Esophagus squamous epithelium (tissue), 5 donors: ENCODE data around the gene CYP1A2. TPM values are rescaled to one million over a fixed set of nuclear protein-coding genes. Genes with fewer than 3 reads are reported as not detected.

Experiments used
- DNase-seq: peaks from one replicate; lab custom pipeline; 2025; lab: John Stamatoyannopoulos, UW
- H3K27ac ChIP-seq, 4 donors: fragments of 200-600 bp; sonication (generic); one replicate each; pipeline ENCODE4 v1.5.1; 2016 to 2019; ENCODE audit warnings: mild to moderate bottlenecking in 1 of 4
- H3K27me3 ChIP-seq, 4 donors: fragments of 200-600 bp; sonication (generic); 1 replicate in 3 of 4; 2 replicates in 1 of 4; pipeline versions ENCODE4 v1.5.1 to v1.6.0; 2017 to 2021; ENCODE audit warnings: antibody characterized with exemption in 1 of 4
- H3K36me3 ChIP-seq, 3 donors: fragments of 200-600 bp; sonication (generic); one replicate each; pipeline ENCODE4 v1.5.1; 2016 to 2019
- H3K4me1 ChIP-seq, 3 donors: fragments of 200-600 bp; sonication (generic); one replicate each; pipeline ENCODE4 v1.5.1; 2017 to 2019
- H3K4me3 ChIP-seq, 4 donors: fragments of 200-600 bp; sonication (generic); 1 replicate in 3 of 4; 2 replicates in 1 of 4; pipeline ENCODE4 v1.5.1; 2016 to 2019; ENCODE audit warnings: mild to moderate bottlenecking in 2 of 4, moderate library complexity in 1 of 4
- H3K9me3 ChIP-seq, 3 donors: fragments of 200-600 bp; sonication (generic); one replicate each; pipeline ENCODE4 v1.5.1; 2016 to 2019
- POLR2A ChIP-seq, 4 donors: fragments of 450-650 bp; IDR thresholded peaks; one replicate each; pipeline ENCODE4 v1.6.1; 2017; ENCODE audit warnings: antibody characterized with exemption in 4 of 4, mild to moderate bottlenecking in 4 of 4, moderate library complexity in 3 of 4
- WGBS, 2 donors: methylation state at CpG; one replicate each; pipeline ENCODE4 v1.1.5; 2018; 5-methylcytosine and 5-hydroxymethylcytosine counted together
- intact Hi-C: fragments of 100-400 bp; cut with DNase I; formaldehyde crosslinking; loops from one replicate; pipeline ENCODE4 v1.15.0; 2022
- small RNA-seq, 4 donors: library from RNA; depleted of rRNA; stranded (forward); fragments of <200 nt; gene quantifications; one replicate each; pipeline ENCODE3, GENCODE V24; 2016
- total RNA-seq, 4 donors: library from RNA; depleted of rRNA; stranded (reverse); fragments of >200 nt; gene quantifications; one replicate each; pipeline ENCODE4 v1.1.0, GENCODE V29; 2016
- TF ChIP-seq, protein P1 (sequence below), 6 experiments: fragments of 450-650 bp in 4 of 6; fragments of 200-600 bp in 2 of 6; sonication (generic) in 2 of 6; IDR thresholded peaks; one replicate each; pipeline ENCODE4 v1.5.1; 2016 to 2019; ENCODE audit warnings: antibody characterized with exemption in 6 of 6, mild to moderate bottlenecking in 4 of 6, moderate library complexity in 4 of 6
- donor health status: DM: yes; HTN: yes; CAD: no.

The CYP1A2 gene
- total RNA-seq, 4 donors from 2014 or later, result not detected

GRCh38 chr15:74804935-74805334 is 56.3 kb downstream of the CYP1A2 start:
- TF ChIP-seq, protein P1, sequence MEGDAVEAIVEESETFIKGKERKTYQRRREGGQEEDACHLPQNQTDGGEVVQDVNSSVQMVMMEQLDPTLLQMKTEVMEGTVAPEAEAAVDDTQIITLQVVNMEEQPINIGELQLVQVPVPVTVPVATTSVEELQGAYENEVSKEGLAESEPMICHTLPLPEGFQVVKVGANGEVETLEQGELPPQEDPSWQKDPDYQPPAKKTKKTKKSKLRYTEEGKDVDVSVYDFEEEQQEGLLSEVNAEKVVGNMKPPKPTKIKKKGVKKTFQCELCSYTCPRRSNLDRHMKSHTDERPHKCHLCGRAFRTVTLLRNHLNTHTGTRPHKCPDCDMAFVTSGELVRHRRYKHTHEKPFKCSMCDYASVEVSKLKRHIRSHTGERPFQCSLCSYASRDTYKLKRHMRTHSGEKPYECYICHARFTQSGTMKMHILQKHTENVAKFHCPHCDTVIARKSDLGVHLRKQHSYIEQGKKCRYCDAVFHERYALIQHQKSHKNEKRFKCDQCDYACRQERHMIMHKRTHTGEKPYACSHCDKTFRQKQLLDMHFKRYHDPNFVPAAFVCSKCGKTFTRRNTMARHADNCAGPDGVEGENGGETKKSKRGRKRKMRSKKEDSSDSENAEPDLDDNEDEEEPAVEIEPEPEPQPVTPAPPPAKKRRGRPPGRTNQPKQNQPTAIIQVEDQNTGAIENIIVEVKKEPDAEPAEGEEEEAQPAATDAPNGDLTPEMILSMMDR (IDR thresholded peaks at IDR 0.05), result no peak
- TF ChIP-seq POLR2A (IDR thresholded peaks at IDR 0.05), result no peak
- peaks cover 5 to 28% (median 8%) of the 10 kb centered on the region in 3 donors for H3K4me1 ChIP-seq
- no peak for DNase-seq
- H3K36me3 ChIP-seq, result peaks cover 27 to 56% (median 33%) of the 10 kb centered on the region in 3 donors
- intact Hi-C loops, result loop anchor here (10.0 kb wide), 1 partner anchor 100 kb away; the partner anchor contains the start of gene FAM219B
- no peak overlapping the region for H3K27ac ChIP-seq
- no peaks in the 10 kb centered on the region for H3K27me3 ChIP-seq
- H3K4me3 ChIP-seq, result no peak overlapping the region
- 67 to 82% methylated on average over 5 to 6 of the region's 6 CpGs for WGBS, 2 donors
- no peaks in the 10 kb centered on the region for H3K9me3 ChIP-seq

Small RNA genes within 50 kb of the gene (small RNA-seq; reads per million reads assigned to genes)
- 0 reads per million in 4 donors for gene MIR4513

Other genes starting within 250 kb of the CYP1A2 start
- gene ARID3B, start 207.6 kb upstream of the CYP1A2 start, total RNA-seq, result 10 to 100 TPM in 1 of 4 donors, 1 to 10 TPM in 3; 4.5 to 11.6 (median 6.4) TPM
- gene CLK3, start 133.0 kb upstream of the CYP1A2 start, total RNA-seq, result 100 to 1,000 TPM in 1 of 4 donors, 10 to 100 TPM in 3; 46.8 to 105 (median 58.0) TPM
- gene EDC3, start 52.8 kb upstream of the CYP1A2 start, total RNA-seq, result 10 to 100 TPM in 3 of 4 donors, 1 to 10 TPM in 1; 10.0 to 17.4 (median 13.2) TPM
- gene CYP1A1, start 23.3 kb upstream of the CYP1A2 start, total RNA-seq, result 1 to 10 TPM in 1 of 4 donors, under 1 TPM in 1, not detected in 2; 0.18 to 1.1 TPM
- gene CSK, start 33.2 kb downstream of the CYP1A2 start, total RNA-seq, result 100 to 1,000 TPM in 1 of 4 donors, 10 to 100 TPM in 3; 30.6 to 130 (median 45.2) TPM
- gene LMAN1L, start 64.0 kb downstream of the CYP1A2 start, total RNA-seq, result under 1 TPM in 1 of 4 donors, not detected in 3; 0.18 TPM
- gene CPLX3, start 77.8 kb downstream of the CYP1A2 start, total RNA-seq, result under 1 TPM in 1 of 4 donors, not detected in 3; 0.11 TPM
- gene ULK3, start 94.3 kb downstream of the CYP1A2 start, total RNA-seq, result 100 to 1,000 TPM in 1 of 4 donors, 10 to 100 TPM in 3; 53.3 to 113 (median 60.9) TPM
- gene SCAMP2, start 124.5 kb downstream of the CYP1A2 start, total RNA-seq, result 100 to 1,000 TPM in 1 of 4 donors, 10 to 100 TPM in 3; 65.8 to 131 (median 88.7) TPM
- 10 to 100 TPM; 26.5 to 51.9 (median 47.9) TPM for gene MPI, start 141.2 kb downstream of the CYP1A2 start, total RNA-seq
- gene FAM219B, start 158.0 kb downstream of the CYP1A2 start, total RNA-seq, result 10 to 100 TPM; 29.3 to 71.8 (median 45.4) TPM
- 100 to 1,000 TPM; 110 to 197 (median 172) TPM for gene COX5A, start 189.2 kb downstream of the CYP1A2 start, total RNA-seq
- gene RPP25, start 207.9 kb downstream of the CYP1A2 start, total RNA-seq, result 10 to 100 TPM in 3 of 4 donors, 1 to 10 TPM in 1; 5.8 to 12.5 (median 12.3) TPM
- 1 to 10 TPM in 1 of 4 donors, under 1 TPM in 3; 0.57 to 2.0 (median 0.67) TPM for gene SCAMP5, start 246.7 kb downstream of the CYP1A2 start, total RNA-seq